GM10266 (cell line): ENCODE data around the gene ABTB1.

ENCODE experiments used
- DNase-seq: peaks from one replicate; pipeline ENCODE4 v3.0.0; 2012; ENCODE audit errors: extremely low spot score
- TF ChIP-seq, protein P1 (sequence below): IDR thresholded peaks from 2 replicates; pipeline ENCODE4 v1.5.1; 2012; ENCODE audit warnings: mild to moderate bottlenecking, low read depth; ENCODE audit not compliant: control insufficient read depth, insufficient read depth; ENCODE audit errors: missing control alignments

Gene ABTB1

DNA sequence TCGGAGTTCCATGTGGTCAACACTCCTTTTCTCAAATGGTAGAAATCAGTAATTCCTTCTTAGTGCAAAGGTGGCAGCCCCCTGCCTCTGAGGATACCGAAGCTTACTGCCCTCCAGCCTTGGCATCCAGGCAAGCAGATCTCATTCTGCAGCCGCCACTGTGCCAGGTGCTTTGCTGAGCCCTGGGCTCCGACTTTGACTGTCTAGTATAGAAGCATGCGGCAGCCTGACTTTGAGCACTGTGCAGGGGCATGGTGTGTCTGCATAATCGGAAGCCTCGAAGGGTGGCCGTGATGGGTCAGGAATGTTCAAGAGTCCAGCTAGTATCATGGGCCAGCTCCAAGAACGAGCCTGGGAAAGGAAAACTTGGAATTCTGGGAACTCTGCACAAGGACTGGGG is 39.7 kb downstream of the ABTB1 start:
- no peak for DNase-seq
- TF ChIP-seq, protein P1, sequence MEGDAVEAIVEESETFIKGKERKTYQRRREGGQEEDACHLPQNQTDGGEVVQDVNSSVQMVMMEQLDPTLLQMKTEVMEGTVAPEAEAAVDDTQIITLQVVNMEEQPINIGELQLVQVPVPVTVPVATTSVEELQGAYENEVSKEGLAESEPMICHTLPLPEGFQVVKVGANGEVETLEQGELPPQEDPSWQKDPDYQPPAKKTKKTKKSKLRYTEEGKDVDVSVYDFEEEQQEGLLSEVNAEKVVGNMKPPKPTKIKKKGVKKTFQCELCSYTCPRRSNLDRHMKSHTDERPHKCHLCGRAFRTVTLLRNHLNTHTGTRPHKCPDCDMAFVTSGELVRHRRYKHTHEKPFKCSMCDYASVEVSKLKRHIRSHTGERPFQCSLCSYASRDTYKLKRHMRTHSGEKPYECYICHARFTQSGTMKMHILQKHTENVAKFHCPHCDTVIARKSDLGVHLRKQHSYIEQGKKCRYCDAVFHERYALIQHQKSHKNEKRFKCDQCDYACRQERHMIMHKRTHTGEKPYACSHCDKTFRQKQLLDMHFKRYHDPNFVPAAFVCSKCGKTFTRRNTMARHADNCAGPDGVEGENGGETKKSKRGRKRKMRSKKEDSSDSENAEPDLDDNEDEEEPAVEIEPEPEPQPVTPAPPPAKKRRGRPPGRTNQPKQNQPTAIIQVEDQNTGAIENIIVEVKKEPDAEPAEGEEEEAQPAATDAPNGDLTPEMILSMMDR = no peak

DNA sequence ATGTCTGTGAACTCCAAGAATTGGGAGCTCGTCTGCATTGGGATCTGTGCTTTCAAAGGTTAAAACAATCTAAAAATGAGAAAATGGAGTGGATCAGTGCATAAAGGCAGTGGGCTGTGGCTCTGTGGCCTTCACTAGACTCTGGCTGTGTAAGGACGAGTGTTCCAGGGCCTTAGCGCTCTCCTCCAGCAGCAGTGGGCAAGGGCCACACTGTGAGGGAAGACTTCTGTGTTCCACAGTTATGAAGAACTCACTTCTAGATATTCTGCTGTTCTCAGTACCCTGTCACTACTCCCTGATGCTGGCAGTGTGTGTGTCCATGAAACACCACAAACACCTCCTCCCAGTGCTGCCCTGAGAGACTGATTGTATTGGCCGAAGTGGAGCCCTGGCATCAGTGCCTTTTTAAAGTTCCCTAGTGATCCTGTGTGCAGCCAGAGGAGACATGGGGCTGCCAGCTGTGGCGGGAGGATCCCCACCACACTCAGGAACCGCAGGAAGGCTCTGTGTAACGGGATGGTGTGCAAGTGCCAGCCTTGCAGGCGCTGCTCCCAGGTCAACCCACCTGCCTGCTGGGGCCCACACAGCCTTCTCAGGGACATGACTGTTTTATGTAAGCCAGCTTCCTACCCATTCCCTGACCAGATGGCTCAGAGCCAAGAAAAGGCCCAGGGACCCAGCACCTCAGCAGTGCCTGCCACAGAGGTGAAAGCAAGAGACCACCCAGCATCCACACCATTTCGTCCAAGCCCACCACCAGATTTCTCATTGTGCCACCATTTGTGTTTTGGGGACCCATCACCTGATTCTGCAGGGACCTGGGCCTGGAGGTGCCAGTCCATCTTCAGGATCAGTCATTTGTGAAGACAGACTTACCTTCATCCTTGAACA is 40.4 kb downstream of the ABTB1 start:
- TF ChIP-seq, protein P1 = no peak
- DNase-seq = no peak

DNA sequence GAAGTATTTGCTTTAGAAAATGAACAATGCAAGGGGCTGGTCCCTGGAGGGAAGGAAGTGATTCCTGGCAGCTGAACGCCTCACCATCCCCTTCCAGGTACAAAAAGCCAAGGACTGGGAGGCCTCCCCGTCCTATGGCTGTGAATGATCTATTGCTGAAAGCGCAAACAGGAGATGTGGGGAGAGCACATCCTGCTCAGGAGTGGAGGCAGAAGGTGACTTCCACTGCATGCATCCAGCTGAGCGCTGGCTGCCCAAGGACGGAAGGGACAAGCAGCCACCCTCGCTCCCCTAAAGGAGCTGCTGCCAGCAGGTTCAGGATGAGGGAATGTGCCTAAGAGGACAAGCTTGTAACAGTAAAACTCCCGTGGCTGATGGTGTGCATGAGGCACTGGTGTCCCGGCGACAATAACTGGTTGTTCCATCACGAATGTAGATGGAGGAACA is 41.4 kb downstream of the ABTB1 start:
- no peak for DNase-seq
- TF ChIP-seq, protein P1 = no peak

DNA sequence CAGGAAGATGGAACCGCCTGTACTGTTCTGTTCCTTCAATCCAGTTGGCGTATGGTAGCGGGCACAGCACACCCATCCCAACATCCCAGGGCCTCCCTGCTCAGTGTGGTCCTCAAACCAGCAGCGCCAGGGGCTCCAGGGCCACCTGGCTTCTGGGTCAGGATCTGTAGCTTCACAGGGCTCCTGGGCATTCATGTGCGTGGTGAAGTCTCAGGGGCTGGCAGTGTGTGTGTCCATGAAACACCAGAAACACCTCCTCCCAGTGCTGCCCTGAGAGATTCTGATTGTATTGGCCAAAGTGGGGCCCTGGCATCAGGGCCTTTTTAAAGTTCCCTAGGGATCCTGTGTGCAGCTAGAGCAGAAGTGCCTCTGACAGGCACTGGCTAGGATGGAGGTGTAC is 42.1 kb downstream of the ABTB1 start:
- TF ChIP-seq, protein P1 = no peak
- no peak for DNase-seq

DNA sequence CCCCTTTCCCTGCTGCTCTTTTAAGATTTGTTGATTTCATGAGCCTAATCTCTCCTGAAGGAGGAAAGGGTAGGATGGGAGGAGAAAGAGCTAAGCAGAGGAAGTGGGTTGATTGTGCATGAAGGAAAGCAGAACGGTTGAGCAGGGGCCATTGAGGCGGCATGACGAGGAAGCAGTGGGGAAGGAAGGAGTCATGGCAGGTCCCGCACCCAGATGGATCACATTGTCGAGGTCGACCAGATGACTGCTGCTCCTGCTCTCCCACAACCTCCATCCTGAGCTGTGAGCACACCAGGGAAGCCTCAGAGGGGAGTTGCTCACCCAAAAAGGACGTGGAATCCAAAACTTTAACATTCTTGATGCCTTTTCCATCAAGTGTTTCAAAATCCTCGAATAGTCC is 42.8 kb downstream of the ABTB1 start:
- TF ChIP-seq, protein P1 = no peak
- no peak for DNase-seq

DNA sequence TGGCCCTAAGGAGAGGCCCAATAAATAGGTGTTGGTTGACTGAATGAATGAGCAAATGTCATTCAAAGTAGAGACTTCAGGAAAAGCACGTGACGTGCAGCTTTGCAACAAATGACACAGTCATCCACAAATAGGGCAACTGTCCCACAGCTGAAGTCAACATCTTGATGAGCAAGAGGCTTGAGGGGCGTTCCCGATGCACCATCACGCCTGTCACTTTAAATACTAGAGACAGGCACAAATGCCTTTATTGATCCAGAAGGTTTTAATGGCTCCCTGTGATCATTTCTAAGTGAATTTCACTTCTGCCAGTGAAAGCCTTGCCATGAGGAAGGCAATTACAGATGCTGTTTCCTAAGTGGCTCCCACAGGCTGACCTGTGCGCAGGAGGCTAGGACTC is 43.6 kb downstream of the ABTB1 start:
- TF ChIP-seq, protein P1 = no peak
- DNase-seq = no peak
